ENCODE measurements around the gene NCKAP5.

DNA sequence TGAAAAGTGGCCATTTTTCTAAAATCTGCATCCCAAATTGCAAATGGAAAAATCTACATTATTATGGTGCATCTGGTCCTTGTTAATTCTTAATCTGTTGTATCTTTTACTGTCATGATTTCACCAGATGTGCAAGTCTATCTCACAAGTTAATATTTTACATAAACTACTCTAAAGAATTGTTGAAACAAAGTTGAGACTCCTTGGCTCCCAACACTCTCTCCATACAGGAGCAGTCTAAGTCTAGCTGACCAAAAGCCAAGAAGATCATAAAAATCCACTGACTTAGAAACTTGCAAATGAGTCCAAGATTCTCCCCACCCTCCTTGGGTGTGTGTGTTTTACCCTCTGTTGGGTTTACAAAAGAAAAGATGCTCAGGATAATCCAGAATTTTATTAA lies 85.1 kb downstream of the NCKAP5 start:
- TF ChIP-seq POLR2A (IDR thresholded peaks at IDR 0.05; ENCODE audit: extremely low read depth, insufficient read length), result no peak
- TF ChIP-seq, protein P1, sequence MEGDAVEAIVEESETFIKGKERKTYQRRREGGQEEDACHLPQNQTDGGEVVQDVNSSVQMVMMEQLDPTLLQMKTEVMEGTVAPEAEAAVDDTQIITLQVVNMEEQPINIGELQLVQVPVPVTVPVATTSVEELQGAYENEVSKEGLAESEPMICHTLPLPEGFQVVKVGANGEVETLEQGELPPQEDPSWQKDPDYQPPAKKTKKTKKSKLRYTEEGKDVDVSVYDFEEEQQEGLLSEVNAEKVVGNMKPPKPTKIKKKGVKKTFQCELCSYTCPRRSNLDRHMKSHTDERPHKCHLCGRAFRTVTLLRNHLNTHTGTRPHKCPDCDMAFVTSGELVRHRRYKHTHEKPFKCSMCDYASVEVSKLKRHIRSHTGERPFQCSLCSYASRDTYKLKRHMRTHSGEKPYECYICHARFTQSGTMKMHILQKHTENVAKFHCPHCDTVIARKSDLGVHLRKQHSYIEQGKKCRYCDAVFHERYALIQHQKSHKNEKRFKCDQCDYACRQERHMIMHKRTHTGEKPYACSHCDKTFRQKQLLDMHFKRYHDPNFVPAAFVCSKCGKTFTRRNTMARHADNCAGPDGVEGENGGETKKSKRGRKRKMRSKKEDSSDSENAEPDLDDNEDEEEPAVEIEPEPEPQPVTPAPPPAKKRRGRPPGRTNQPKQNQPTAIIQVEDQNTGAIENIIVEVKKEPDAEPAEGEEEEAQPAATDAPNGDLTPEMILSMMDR (IDR thresholded peaks at IDR 0.05; ENCODE audit: low read depth, low read length), result no peak

Data from NB4 (cell line).